Right ventricle myocardium inferior (tissue), 1 donor: ENCODE results near the gene DHRSX. TPM values are rescaled to one million over a fixed set of nuclear protein-coding genes. Genes with fewer than 3 reads are reported as not detected.

Source experiments
- ATAC-seq: fragments of 200-7000 bp; cut with Tn5 transposase; one replicate; pipeline ENCODE4 v1.9.1; 2020; ENCODE audit warnings: mild to moderate bottlenecking, moderate library complexity
- DNase-seq: peaks from one replicate; pipeline ENCODE4 v3.0.0; 2021; ENCODE audit errors: missing footprints
- intact Hi-C: fragments of 100-400 bp; cut with DNase I; formaldehyde crosslinking; loops from one replicate; pipeline ENCODE4 v1.11.0; 2022
- total RNA-seq: library from RNA; stranded (reverse); fragmentation: NEBNext Ultra II Directional; extraction: Animal tissue kit (Norgen Biotek cat#: 25700); gene quantifications from one replicate; pipeline ENCODE4 v1.2.1, GENCODE V29; 2021
- donor health status: DM: no; HTN: yes; CAD: no; lungs with severe emphysema.

The DHRSX gene
- total RNA-seq, 1 donor from 2014 or later: 31.0 TPM

DNA sequence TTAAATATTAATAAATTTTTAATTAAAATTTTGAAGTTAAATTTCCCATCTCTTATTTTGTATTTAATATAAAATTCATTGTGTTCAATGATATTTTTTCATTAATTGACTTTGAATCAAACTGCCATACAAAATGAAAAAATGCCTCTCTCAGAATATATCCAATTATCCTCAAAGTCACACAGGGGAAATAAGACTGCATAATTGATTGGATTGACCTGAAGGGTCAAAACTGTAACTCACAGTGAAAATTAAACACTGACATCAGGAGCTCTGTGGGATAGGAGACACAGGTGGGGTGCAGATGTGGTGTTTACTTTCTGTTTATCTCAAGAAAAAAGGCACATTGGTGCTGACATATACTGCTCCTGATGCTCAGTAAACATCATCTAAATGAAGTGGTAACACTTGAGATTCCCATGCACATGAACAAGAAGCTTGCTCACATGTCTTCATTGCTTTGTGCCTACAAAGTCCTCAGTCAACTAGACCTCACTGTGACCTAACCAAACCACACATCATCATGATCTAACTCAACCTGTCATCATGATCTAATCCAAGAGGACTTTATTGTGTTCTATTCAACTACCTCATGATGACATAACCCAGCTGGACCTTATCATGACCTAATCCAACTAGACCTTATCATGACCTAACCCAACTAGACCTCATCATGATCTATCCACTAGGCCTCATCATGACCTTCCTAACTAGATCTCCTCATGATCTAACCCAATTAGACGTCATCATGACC is 83.7 kb downstream of the DHRSX start:
- intact Hi-C loops: loop anchor here (5.0 kb wide), 1 partner anchor 60 kb away; no protein-coding TSS in a partner anchor

GRCh38 chrX:2414384-2414783 is 86.4 kb downstream of the DHRSX start:
- intact Hi-C loops: no loop called here
- ATAC-seq: no peak
- no peak for DNase-seq

More for the DNA sequence above, 83.7 kb downstream of the DHRSX start:
- DNase-seq (no peak), ATAC-seq (no peak)

DNA sequence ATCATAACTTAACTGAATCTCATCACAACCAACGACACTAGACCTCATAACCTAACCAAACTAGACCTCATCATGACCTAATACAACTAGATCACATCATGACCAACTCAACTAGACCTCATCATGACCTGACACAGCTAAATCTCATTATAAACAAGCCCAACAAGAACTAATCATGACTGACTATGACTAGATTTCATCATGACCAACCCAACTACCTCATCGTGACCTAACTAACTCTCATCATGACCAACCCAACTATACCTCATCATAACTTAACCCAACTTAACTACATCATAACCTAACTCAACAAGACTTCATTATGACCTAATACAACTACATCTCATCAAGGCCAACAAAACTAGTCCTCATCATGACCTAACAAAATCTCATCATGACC is 86.8 kb downstream of the DHRSX start:
- intact Hi-C loops: no loop called here
- ATAC-seq: no peak
- no peak for DNase-seq

- DNase-seq (no peak), ATAC-seq (no peak)
- intact Hi-C loops: no loop called here
Measured at GRCh38 chrX:2412131-2412530, 88.6 kb downstream of the DHRSX start.

GRCh38 chrX:2410279-2411020 is 90.3 kb downstream of the DHRSX start:
- no peak for ATAC-seq
- no peak for DNase-seq
- intact Hi-C loops: no loop called here

- DNase-seq (no peak), ATAC-seq (no peak)
- intact Hi-C loops: no loop called here
Measured at GRCh38 chrX:2409796-2410195, 91.0 kb downstream of the DHRSX start.

- DNase-seq (no peak), ATAC-seq (no peak)
- intact Hi-C loops: no loop called here
Measured at GRCh38 chrX:2408856-2409255, 91.9 kb downstream of the DHRSX start.

GRCh38 chrX:2406891-2407518 is 93.8 kb downstream of the DHRSX start:
- no peak for DNase-seq
- ATAC-seq: no peak
- intact Hi-C loops: no loop called here

GRCh38 chrX:2404776-2405175 is 96.0 kb downstream of the DHRSX start:
- ATAC-seq (no peak), DNase-seq (no peak)
- intact Hi-C loops: loop anchor here (5.0 kb wide), 3 partner anchors 62 to 93 kb away; no protein-coding TSS in a partner anchor

DNA sequence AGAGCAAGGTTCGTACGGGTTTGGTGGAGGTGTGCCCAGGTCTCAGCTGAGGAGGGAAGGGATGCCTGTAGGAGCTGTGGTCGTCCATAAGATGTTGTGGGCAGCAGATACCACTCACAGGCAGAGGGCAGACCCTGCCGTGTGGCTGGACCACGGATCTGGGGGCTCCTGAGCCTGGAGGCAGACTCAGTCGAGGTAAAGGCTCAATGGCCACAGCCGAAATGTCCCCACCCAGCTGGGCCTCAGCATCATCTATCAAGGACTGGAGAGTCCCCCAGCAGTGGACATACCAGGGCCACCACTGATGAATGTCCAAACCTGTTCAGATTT is 98.5 kb downstream of the DHRSX start:
- intact Hi-C loops: loop anchor here (5.0 kb wide), 3 partner anchors 60 to 95 kb away; no protein-coding TSS in a partner anchor
- no peak for DNase-seq
- no peak for ATAC-seq

GRCh38 chrX:2401590-2402360 is 99.0 kb downstream of the DHRSX start:
- DNase-seq (no peak), ATAC-seq (peak; percentile 90)
- intact Hi-C loops: loop anchor here (5.0 kb wide), 3 partner anchors 59 to 96 kb away; no protein-coding TSS in a partner anchor

- no peak for DNase-seq
- intact Hi-C loops: loop anchor here (5.0 kb wide), 3 partner anchors 59 to 96 kb away; no protein-coding TSS in a partner anchor
- no peak for ATAC-seq
Measured at GRCh38 chrX:2401201-2401589, 99.6 kb downstream of the DHRSX start.

- ATAC-seq: no peak
- intact Hi-C loops: no loop called here
- DNase-seq: no peak
Measured at GRCh38 chrX:2398064-2398656, 102.6 kb downstream of the DHRSX start.

DNA sequence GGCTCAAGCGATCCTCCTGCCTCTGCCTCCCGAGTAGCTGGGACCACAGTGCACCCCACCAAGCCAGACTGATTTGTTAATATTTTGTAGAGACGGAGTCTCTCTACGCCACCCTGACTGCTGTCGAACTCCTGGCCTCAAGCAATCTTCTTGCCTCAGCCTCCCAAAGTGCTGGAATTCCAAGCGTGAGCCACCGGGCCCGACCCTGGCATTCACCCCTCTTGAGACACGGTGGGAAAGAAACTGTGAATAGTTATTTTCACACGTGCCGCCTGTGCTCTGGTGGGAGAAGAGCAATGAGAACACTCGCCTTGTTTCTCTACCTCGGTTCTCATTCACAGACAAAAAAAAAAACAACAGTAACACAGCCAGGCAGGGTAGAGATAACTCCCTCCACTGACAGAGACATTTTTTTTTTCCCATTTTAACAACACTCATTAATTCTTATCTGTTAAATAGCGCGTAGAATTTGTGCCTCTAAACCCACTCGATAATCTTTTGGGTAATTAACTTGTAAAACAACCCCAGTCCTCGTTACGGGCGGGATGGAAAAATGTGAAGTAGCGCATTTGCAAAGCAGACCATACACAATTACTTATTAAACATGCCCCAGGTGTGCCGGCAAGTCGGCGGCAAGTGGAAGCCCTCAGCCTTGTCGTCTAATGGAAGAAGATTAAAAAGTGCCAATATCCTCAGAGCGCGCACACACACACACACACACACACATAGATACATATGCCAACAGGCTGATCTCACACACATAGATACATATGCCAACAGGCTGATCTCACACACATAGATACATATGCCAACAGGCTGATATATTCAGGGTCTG is 103.3 kb downstream of the DHRSX start:
- DNase-seq: no peak
- ATAC-seq: no peak
- intact Hi-C loops: no loop called here

GRCh38 chrX:2395261-2395992 is 105.3 kb downstream of the DHRSX start:
- no peak for DNase-seq
- no peak for ATAC-seq
- intact Hi-C loops: no loop called here

DNA sequence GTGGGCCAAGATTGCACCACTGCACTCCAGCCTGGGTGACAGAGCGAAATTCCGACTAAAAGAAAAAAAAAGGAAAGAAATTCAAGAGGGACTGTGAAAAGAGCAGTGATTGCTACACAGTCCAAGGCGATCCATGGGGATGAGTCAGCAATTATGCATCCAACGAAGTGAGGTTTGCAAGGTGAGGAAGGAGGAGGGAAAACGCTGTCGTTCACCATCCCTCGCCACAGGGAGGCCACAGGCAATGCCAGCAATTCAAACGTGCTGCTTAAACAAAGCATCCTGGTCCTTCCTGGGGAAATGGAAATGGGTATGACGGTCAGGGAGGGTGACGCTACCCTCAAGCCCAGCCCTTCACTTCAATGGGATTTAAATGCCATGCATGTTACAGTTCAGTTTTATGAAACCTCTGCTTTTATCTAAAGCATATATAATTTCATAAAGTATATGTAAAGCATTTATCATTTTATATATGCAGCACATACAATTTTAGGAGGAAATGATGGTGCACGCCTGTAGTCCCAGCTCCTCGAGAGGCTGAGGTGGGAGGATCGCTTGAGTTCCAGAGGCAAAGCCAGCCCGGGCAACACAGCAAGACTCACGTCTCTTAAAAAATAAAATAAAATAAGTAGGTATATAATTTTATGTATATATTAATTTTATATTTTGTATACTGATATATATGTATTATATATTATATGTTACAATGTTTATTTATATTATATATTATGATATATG is 108.7 kb downstream of the DHRSX start:
- DNase-seq (no peak), ATAC-seq (no peak)
- intact Hi-C loops: no loop called here

DNA sequence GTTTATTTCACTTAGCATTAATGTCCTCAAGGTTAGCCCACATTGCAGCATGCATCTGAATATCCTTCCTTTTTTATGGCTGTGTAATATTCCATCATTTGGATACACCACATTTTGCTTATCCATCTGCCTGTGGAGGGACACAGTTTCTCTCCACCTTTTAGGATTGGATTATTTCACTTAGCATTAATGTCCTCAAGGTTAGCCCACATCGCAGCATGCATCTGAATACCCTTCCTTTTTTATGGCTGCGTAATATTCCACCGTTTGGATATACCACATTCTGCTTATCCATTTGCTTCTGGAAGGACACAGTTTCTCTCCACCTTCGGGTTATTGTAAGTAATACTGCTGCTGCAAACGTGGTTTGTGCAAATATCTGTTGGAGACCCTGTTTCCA is 110.0 kb downstream of the DHRSX start:
- DNase-seq (no peak), ATAC-seq (no peak)
- intact Hi-C loops: no loop called here
